NAMALWA (cell line): Measurements from ENCODE around the gene INTS12.
A peak's percentile ranks its signal among the peaks of the same experiment; 100 is the strongest.

Source experiments
- DNase-seq: peaks from one replicate; pipeline ENCODE4 v3.0.0-alpha.2; 2015; ENCODE audit warnings: low spot score

INTS12 gene

DNA sequence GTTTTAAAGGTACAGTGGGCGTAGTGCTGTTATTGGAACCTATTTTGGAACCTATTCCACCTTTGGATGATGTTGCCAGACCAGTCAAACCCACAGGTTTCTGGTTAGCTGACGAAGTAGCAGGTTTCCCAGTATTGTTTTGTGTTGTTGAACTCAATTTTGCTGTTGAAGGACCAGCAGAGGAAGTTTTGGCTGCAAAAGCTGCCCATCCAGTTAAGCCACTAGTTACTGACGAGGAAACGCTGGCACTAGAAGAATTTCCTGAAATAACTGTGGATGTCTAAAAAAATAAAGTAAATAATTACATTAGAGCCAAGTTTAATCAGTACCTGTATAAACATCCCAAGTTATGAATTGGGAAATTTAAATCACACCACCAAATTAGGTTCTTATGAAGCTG lies 25.5 kb downstream of the INTS12 start:
- no peak for DNase-seq

DNA sequence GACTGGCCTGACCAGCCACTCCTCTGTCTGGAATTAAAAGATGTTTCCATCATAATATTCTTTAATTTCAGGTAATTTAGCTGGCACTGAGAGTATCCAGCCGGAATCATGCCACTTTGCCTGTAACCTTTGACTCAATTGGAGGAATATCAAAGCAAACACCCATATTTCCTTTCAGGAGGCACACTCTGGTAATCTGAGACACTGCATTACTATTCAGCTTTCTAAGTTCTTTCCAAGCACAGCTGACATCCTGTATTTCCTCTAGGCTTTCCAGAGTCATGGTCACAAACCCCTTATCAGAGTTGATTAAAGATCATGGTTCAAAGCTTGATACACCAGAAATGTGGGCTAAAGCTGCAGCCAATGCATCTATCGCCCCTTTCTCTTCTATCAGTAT lies 29.3 kb downstream of the INTS12 start:
- DNase-seq, result no peak

DNA sequence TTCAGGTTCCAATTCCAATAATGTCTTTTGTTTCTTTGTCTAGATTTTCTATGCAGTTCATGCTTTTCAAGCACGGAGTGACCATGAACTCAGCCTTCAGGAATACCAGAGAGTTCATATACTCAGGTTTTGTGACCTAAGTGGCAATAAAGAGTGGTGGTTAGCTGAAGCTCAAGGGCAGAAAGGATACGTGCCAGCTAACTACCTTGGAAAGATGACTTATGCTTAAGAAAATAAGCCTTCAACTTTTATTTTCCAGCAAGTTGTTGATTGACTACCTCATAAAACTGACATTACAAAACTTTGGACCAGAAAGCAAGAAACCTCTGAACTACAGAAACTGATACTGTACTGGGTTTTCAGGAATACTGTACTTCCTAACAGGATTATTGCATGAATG lies 30.8 kb downstream of the INTS12 start:
- DNase-seq, result no peak

DNA sequence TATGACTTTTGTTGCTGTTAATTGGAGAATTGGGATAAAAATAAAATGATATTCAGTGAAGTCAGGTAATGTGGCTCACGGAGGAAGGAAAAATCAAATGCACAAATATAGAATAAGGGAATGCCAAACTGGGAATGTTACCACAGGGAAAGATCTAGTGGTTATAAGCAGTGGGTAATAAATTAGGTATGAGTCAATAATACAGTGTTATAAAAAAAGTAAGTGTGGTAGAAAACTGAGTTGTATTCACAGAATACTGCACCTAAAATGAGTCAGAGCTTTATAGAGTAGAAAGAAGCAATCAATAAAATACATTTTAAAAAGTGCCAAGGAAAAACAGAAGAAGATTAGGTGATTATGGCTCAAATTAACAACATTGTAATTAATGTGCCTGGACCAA lies 34.5 kb downstream of the INTS12 start:
- DNase-seq, result no peak

DNA sequence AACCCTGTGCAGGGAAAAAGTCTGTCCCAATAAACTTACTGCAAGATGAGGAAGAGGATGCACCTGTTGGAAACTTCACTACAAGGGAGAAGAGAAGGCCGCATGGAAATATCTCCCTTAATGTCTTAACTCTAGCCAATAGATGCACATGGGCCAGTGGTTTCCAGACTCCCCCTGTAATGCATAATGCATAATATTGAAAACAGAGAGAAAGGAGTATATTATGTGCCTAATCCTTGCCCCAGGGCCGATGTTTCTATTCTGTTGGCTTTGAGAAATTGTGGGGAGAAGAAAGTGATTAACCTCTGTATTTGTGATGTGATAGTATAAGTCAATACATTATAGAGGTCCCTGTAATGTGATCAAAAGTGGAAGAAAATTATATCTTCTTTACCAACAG lies 37.2 kb downstream of the INTS12 start:
- no peak for DNase-seq

DNA sequence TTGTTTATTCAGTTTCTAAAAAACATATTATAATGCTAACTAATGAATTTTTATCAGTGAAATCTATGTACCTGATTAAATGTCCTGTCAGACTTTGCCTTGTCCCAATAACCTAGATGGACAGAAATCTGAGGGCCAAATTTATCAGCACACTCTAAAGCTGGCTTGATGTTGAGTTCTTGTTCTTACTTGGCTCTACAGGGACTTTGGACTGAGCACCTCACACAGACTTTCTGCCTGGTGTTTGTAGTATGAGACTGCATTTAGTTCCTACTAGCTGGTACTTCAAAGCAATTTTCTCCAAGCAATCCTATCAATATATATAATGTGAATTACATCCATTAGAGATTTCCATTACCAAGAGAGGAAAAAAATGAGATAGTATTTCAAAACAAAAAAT lies 37.8 kb downstream of the INTS12 start:
- DNase-seq, result no peak

DNA sequence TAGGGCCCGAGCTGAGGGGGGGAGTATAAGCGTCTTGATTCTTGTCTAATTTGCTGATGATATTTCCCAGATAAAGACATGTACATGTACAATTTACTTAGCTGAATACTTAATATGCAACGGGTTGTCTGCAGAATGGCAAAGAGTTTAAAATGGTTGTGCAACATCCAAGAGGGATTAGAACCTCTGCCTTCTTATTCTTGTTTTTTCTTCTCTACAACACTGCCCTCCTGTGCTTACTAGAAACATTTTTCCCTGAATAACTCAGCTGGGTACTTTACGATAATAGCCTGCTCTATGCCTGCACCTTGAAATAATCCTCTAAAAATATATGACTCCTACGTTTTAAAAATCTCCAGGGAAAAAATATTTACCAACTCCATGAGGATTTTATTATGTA lies 41.8 kb downstream of the INTS12 start:
- DNase-seq, result peak; percentile 39

DNA sequence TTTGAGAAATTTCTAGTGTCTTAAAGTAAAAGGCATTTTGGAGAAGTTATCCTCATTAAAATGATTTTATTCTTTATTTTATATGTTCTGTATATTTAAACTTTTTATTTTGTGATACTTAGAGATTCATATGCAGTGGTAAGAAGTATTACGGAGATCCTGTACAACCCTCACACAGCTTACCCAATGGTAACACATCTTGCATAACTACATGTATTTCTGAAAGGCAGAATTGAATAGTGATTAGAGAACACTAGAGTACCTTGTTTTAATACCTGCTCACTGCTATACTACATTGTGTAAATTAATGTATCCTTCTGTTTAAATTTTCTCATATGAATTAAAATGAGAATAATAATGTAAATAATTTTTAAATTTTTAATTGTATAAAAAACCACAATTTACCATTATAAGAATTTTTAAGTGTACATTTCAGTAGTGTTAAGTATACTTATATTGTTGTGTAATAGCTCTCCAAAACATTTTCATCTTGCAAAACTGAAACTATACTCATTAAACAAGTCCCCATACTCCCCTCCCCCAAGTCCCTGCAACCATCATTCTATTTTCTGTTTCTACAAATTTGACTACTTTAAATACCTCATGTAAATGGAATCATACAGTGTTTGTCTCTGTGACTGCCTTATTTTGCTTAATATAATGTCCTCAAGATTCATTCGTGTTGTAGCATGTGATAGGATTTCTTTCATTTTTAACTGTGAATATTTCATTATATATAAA lies 45.4 kb downstream of the INTS12 start:
- DNase-seq, result no peak

DNA sequence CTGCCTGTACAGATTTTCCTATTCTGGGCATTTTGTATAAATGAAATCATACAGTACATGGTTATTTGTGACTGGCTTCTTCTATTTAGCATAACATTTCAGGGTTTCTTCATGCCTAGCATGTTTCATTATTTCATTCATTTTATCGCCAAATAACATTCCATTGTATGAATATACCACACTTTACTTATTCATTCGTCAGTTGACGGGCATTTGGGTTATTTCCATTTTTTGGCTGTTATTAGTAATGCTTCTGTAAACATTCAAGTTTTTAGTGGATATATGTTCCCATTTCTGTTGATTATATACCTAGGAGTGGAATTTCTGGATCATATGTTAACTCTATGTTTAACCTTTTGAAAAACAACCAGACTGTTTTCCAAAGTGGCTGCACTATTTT lies 47.5 kb downstream of the INTS12 start:
- no peak for DNase-seq

DNA sequence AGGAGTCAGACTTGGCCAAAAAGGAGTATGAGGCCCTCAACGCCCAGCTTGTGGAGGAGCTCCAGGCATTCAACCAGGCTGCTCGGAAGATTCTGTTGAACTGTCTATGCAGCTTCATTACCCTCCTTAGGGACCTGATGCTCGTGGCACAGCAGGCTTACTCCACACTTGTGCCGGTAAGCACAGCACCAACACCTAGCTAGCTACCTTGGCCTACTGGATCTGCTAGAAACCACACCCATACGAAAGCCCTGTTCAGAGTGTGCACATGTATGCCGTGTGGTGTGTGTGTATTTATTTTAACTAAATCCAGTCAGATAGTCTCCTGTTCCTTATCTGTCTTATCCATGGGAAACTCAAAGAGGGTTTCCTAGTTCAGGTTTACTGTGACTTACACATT lies 49.3 kb downstream of the INTS12 start:
- no peak for DNase-seq

DNA sequence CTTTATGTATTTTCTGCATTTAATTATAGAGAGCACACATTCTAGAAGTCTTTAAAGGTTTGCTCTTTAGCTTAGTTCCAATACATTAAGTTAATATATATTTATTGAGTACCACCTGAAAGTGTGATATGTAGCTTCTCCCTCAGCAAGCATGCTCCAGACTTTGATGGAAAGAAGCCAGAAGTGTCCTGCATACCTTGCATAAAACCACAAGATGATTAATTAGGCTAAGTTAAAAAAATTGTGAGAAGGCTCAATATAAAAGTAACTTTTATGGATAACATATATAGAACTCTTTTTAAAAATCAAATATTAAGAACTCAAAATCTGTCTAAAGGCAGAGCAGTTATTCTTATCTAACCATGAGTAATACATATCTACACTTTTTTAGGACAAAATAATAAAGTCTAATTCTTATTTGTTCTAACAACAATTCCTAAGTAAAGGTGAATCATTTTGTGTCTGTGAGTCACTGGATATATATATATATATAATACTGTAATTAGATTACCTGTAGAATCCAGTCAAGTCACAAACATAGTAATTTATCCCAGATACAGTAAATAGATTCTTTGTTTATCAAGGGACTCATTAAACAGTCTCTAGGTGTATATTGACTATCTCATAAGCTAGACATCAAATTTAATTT lies 51.2 kb downstream of the INTS12 start:
- DNase-seq, result no peak

DNA sequence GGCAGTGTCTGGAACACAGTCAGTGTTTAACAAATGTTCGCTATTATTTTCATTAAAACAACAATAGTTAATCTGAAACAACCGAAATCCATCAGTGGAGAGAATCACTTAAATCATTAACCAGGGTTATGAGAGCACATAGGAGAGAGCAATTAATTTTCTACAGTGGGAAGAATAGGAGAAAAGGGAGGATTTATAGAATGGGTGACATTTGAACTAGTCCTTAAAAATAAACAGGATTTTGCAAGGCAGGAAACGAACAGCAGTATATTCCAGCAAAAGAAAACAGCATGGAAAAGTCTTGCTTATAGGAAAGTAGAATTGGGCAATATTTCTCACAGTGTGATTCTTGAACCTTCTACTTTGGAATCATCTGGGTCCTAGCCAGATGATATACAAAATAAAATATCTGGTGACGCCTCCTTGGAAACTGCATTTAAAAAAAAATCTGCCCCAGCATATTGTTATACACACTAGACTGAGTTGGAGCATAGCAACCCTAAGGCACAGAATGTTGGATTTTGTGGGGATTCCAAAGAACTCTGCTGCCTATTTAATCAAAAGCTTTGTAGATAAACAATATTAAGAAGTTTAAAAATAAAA lies 56.1 kb downstream of the INTS12 start:
- DNase-seq, result no peak

DNA sequence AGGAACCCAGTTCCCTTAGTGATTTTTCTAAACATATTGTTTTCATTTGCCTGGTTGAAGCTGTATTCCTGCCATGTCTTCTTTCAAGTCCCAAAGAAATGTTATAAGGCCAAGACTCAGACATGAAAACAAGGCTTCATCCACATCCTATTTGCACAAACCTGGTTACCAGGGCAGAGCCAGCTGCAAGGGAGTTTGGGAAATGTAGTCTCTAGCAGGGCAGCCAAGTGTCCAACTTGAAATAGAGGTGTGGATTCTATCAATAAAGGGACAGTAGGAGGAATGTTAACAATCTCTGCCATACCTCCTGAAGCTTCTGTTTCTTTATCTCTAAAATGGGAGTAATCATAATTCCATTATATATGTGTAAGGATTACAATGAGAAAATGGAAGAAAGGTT lies 56.6 kb downstream of the INTS12 start:
- DNase-seq, result no peak

DNA sequence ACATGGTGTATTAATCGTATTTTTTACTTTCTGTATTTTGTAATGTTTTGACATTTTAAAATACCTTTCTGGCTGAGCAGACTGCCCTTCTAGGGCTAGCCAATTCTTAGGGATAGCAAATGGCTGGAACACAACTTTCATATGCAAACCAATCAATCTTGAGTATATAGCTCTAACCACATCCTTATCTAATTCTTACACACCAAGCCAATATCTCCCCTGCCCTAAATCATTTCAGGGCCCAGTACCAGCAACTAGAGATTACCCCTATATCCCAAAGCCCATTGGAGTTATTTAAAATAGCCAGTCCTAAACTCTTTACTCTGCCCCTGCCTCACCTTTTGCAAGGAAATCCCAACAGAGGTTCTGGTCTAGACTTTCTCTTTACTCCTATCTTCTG lies 58.3 kb downstream of the INTS12 start:
- DNase-seq, result no peak

DNA sequence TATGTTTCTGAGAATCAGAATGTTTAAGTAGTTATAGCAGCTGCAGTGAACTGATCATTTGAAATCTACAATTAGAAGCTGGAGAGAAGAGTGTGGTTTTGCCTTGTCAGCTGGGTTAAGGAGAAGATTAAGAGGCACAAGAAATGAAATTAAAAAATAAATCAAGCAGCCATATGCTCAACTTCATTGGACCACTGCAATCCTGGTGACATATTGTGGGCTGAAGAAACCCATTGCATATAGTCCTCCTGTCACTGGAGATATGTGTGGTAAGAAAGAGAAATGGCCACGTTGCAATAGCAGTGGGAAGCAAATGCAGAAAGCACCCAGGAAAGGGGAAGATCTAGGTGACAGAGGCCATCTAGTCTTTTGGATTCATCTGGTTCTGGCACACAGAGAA lies 63.0 kb downstream of the INTS12 start:
- DNase-seq, result no peak

DNA sequence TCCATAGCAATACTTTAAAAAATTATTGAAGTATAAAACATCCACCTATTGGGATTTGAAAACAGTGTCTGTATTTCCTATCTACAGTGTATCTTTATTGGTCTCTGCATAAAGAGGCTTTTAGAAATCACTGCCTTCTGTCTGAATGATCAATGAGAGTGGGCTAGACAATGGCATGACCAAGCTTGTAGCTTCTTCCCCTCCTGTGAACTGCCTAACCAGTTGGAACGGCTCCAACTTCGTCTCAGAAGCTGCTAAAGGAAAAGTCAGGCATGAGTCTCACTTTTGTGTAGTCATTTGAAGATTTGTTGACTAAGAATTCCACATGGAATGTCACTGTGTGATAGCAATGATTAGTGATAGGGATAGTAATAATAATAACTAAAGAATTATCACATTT lies 64.2 kb downstream of the INTS12 start:
- no peak for DNase-seq

DNA sequence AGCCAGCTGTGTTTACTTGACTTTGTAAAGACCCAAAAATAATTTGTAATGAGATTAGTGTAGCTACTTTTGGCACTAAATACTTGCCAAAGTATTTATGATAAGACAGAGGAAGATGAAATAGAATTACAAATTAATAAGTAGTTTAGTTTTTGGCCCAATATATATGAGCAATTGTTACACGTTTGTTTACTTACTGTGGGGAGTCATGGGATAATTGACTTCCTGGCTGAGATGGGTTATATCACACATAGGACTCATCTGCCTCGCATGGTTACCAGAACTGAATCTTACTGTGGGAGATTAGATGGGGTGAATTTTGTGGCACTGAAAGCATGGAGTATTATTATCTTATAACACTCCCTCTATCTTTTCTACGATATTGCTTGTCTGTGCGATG lies 66.6 kb downstream of the INTS12 start:
- DNase-seq, result no peak

DNA sequence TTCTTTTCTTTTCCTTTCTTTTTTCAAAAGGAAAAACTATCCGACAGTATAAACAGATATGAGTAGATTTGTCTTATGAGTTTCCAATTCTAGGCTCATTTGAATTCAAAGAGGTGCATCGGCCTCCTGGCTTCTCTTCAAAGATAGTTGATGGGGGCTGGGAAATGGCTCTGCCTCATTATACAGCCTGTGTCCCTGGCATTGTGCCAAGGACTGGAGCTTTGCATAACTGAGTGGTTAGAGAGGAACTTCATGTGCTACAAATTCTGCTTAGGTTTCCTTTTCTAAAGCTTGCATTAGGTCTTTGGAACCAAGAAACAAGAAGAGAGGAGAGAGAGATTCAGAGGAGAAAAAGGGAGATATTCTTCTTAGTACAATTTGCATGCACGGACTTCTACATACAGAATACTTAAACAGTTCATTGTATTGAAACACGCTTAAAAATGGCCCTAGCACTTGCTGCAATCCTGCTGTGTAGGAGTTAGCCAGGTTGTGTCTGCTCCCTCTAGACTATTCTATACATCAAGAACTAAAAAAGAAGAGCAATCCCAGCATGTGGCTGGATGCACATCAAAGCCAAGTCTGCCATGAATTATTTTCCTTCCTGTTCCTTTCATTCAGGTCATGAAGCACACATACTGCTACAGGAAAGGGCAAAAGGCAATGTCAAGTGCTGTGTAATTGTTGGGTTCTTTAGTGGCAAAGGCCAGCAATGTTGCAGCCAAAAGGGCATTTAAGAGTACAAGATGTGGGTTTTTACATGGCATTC lies 70.9 kb downstream of the INTS12 start:
- DNase-seq, result peak; percentile 95

DNA sequence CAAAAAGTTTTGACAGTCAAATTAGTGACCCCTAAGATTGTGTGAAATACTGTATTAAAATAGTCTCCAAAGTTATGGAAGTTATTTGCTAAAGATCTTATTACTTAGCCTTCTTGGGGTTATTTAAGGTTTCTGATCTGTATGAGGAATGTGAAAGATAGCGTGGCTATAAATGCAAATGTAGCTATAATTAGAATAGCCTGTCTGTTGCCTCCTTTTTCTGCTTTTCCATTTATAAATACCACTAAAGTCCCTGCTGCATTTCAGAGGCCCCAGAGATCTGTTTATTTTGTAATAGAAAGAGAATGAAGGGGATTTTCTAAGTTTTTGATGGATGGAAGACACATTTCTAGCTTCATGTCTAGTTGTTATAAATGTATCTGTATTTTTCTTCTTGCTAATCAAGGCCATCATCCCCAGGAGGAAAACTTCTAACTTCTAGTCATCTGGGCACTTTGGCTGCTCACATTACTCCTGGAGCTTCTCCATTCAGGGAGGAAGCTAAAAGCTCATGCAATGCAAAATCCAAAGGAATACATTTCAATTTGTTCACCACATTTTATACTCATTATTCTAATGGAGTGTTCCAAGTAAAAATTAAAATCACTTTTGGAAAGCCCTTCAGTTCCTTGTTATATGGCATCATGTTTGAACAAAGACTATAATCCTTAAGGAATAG lies 73.9 kb downstream of the INTS12 start:
- no peak for DNase-seq

DNA sequence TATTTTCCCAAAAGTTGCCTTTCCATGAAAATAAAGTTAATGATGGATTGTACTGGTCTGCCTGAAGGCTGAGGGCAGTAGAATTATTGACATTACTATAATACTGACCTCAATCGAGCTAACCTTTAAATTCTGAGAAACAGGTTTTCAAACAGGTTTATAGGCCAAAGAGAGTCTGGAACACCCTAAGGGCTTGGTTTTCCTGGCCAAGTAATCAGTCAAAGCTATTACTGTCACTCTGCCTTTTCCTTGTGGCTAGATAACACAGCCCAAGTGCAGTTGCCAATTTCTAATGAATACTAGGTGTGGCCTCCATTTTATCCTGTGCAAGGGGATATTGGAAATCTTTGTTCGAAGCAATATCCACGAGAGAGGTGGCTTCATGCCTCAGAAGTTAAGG lies 75.2 kb downstream of the INTS12 start:
- no peak for DNase-seq
